Measurements from ENCODE around the gene TUBA8.

DNA sequence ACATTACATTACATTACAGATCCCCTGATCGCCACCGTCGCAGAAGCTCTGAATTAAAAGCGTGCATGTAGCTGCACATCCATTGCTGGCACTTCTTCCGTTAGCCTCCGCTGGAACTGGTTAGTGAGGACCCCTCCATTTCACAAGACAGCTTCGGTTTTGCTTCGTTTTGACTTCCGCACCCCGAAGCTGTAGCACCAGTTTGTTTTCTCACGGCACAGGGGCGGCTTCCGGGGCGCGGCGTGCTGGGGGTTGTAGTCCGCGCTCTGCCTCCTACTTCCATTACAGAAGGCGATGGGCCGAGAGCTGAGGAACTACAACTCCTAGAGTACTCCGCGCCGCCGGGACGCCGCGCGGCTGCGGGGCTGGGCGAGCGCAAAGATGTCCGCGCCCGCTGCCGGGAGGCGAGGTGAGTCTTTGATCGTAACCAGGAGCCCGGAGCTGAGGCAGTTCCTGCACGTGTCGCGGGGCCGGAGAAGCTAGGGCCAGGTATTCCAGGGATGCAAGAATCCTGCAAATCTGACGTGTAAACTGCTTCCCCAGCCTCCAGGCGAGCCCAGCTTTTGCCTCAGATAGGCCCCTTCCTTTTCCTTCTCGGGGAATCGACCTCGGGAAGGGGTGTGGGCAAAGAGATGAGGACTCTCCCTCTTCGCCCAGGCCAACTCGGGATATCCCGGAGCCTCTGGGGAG lies 32.8 kb upstream of the TUBA8 start, which contains the start of gene PEX26:
- TF ChIP-seq CTCF (IDR thresholded peaks at IDR 0.05) (no peak), POLR2AphosphoS5 (IDR thresholded peaks at IDR 0.05) (peak; percentile 72 to 91 (median 75))

Data from breast epithelium (tissue), 3 donors.